Astrocyte (in vitro differentiated cells and primary cell): ENCODE results near the gene KLRB1.

Experiments
- EZH2 ChIP-seq: IDR thresholded peaks from 2 replicates; pipeline ENCODE4 v1.6.1; 2012; ENCODE audit warnings: mild to moderate bottlenecking, low read length, inconsistent platforms; ENCODE audit not compliant: insufficient read depth
- TF ChIP-seq, protein P1 (sequence below): IDR thresholded peaks from 2 replicates; pipeline ENCODE4 v1.5.1; 2011; ENCODE audit warnings: low read depth, mild to moderate bottlenecking, inconsistent platforms, low read length, moderate library complexity; ENCODE audit not compliant: insufficient read depth

DNA sequence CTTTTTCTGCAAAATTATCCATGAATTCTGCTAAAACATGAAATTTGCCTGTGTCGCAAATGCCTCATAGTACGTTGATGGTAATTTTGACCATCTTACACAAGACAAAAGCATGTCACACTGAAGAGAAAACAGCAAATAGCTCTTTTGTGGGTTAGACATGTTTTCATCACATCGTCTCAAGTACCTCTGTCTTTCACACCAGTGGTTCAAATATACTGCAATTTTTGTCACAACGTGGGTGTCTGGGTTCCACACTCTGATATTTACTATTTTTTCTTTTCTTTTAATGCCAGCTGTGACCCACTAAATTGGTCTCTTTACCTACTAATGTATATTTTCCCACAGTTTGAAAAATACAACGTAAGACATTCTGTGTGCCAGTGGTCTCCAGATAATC is 10.4 kb downstream of the KLRB1 start:
- TF ChIP-seq, protein P1, sequence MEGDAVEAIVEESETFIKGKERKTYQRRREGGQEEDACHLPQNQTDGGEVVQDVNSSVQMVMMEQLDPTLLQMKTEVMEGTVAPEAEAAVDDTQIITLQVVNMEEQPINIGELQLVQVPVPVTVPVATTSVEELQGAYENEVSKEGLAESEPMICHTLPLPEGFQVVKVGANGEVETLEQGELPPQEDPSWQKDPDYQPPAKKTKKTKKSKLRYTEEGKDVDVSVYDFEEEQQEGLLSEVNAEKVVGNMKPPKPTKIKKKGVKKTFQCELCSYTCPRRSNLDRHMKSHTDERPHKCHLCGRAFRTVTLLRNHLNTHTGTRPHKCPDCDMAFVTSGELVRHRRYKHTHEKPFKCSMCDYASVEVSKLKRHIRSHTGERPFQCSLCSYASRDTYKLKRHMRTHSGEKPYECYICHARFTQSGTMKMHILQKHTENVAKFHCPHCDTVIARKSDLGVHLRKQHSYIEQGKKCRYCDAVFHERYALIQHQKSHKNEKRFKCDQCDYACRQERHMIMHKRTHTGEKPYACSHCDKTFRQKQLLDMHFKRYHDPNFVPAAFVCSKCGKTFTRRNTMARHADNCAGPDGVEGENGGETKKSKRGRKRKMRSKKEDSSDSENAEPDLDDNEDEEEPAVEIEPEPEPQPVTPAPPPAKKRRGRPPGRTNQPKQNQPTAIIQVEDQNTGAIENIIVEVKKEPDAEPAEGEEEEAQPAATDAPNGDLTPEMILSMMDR, result no peak
- no peak for TF ChIP-seq EZH2
